ENCODE data around the gene PTPRF.

The PTPRF gene

DNA sequence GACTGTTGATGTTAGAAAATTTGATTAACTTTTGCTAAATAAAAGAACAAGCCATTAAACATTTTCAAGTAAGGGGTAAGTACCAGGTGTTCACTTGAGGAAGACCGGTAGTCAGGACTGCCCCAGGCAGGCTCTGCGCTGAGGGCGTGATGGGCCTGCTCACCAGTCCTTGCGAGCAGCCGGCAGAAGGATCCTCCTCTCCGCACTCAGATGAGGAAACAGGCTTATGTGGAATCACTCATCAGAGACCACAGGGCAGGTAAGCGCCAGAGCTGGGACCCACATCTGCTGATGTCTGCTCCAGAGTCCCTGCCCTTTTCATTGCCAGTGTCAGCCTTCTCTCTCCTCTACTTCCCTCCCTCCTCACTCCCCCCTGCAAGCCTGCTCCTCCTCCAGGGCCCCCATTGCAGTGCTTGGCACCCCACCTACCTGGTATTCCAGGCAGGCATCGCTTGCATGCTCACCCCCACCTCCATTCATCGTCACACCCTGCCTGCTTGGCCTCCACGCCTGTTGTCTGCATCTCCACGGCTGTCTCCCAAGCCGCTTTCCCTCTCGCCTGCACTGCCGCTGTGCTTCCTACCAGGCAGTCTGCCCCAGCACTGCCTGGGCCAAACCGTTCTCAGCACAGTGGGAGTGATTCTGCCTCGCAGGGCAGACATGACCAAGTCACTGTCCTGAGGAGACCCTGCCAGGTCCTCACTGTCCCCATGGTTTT, 94.5 kb downstream of the PTPRF start:
- H2AFZ ChIP-seq (ENCODE audit: low read depth, low read length), result no peak overlapping the region
- no peak for DNase-seq
- TF ChIP-seq, protein P1, sequence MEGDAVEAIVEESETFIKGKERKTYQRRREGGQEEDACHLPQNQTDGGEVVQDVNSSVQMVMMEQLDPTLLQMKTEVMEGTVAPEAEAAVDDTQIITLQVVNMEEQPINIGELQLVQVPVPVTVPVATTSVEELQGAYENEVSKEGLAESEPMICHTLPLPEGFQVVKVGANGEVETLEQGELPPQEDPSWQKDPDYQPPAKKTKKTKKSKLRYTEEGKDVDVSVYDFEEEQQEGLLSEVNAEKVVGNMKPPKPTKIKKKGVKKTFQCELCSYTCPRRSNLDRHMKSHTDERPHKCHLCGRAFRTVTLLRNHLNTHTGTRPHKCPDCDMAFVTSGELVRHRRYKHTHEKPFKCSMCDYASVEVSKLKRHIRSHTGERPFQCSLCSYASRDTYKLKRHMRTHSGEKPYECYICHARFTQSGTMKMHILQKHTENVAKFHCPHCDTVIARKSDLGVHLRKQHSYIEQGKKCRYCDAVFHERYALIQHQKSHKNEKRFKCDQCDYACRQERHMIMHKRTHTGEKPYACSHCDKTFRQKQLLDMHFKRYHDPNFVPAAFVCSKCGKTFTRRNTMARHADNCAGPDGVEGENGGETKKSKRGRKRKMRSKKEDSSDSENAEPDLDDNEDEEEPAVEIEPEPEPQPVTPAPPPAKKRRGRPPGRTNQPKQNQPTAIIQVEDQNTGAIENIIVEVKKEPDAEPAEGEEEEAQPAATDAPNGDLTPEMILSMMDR (IDR thresholded peaks at IDR 0.05; ENCODE audit: borderline replicate concordance, extremely low read depth, low read length, poor library complexity, severe bottlenecking), result no peak
- no peaks in the 10 kb centered on the region for H3K79me2 ChIP-seq (ENCODE audit: insufficient read depth, low read length)
- no peak overlapping the region for H3K27ac ChIP-seq (ENCODE audit: low read length)
- no peaks in the 10 kb centered on the region for H3K9me3 ChIP-seq (ENCODE audit: insufficient read depth, low read length, severe bottlenecking)
- H3K9ac ChIP-seq (ENCODE audit: low read depth, low read length), result no peak overlapping the region
- no peak overlapping the region for H3K4me2 ChIP-seq (ENCODE audit: insufficient read depth, low read length)
- H3K36me3 ChIP-seq (ENCODE audit: insufficient read depth, low read length), result no peaks in the 10 kb centered on the region
- ATAC-seq (ENCODE audit: insufficient read depth, low read depth), result no peak
- H3K27me3 ChIP-seq (ENCODE audit: insufficient read depth, low read length, poor library complexity), result no peaks in the 10 kb centered on the region
- no peaks in the 10 kb centered on the region for H3K4me1 ChIP-seq (ENCODE audit: insufficient read depth, low read length)
- no peaks in the 10 kb centered on the region for H4K20me1 ChIP-seq (ENCODE audit: insufficient read depth, low read length)
- no peak overlapping the region for H3K4me3 ChIP-seq (ENCODE audit: low read depth in 1 of 2, low read length in 2 of 2)

DNA sequence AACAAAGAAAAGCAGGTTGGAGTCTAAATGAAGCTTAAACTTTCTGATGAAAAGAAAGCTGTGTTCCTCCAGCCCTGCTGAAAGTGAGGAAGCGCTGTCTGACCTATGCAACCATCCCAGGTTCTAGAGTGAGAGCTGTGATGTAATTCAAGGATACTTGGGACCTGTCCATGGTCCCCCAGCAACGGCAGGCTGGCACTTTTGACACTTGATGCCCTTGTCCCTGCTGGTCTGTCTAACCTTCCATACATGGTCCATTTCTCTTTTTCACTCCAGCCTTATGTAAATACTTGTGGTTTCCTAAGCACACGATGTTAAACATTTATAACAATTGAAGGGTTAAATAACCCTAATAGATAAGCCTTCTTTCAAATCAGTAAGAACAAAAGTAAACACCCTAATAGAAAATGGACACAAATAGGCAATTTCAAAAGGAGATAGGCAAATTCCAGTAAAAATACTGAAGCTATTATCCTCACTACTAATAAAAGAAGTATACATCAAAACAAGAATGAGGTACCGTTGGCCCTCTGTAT, 101.5 kb downstream of the PTPRF start:
- ATAC-seq (ENCODE audit: insufficient read depth, low read depth), result no peak
- no peak for TF ChIP-seq EZH2 (IDR thresholded peaks at IDR 0.05; ENCODE audit: borderline replicate concordance, low read depth, low read length, severe bottlenecking)
- TF ChIP-seq, protein P1 (IDR thresholded peaks at IDR 0.05; ENCODE audit: borderline replicate concordance, extremely low read depth, low read length, poor library complexity, severe bottlenecking), result no peak

DNA sequence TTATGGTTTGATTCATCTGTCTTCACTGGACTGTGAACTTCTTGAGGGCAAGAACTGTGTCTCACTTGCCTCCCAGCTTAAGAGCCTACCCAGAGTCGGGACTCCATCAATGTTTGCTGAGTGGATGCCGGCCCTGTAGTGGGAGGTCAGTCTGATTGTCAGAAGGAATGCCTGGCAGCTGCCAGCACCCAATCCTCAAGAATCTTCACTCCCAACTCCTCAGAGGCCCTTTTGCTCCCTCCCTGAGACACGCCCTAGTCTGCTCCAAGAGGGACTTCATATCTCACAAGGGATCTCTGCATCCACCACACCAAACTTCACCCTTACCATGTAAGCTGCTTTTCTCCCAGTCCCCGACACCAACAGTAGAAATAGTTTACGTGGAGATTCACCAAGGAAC, 104.0 kb downstream of the PTPRF start:
- H3K79me2 ChIP-seq (ENCODE audit: insufficient read depth, low read length), result no peaks in the 10 kb centered on the region
- H3K9ac ChIP-seq (ENCODE audit: low read depth, low read length), result no peak overlapping the region
- H3K4me2 ChIP-seq (ENCODE audit: insufficient read depth, low read length), result no peak overlapping the region
- no peak overlapping the region for H3K4me3 ChIP-seq (ENCODE audit: low read depth in 1 of 2, low read length in 2 of 2)
- no peak overlapping the region for H3K27ac ChIP-seq (ENCODE audit: low read length)
- no peak for DNase-seq
- no peaks in the 10 kb centered on the region for H3K27me3 ChIP-seq (ENCODE audit: insufficient read depth, low read length, poor library complexity)
- H2AFZ ChIP-seq (ENCODE audit: low read depth, low read length), result no peak overlapping the region
- no peak for TF ChIP-seq EZH2 (IDR thresholded peaks at IDR 0.05; ENCODE audit: borderline replicate concordance, low read depth, low read length, severe bottlenecking)
- TF ChIP-seq, protein P1 (IDR thresholded peaks at IDR 0.05; ENCODE audit: borderline replicate concordance, extremely low read depth, low read length, poor library complexity, severe bottlenecking), result no peak
- H3K36me3 ChIP-seq (ENCODE audit: insufficient read depth, low read length), result no peaks in the 10 kb centered on the region
- no peaks in the 10 kb centered on the region for H4K20me1 ChIP-seq (ENCODE audit: insufficient read depth, low read length)
- H3K9me3 ChIP-seq (ENCODE audit: insufficient read depth, low read length, severe bottlenecking), result no peaks in the 10 kb centered on the region
- no peaks in the 10 kb centered on the region for H3K4me1 ChIP-seq (ENCODE audit: insufficient read depth, low read length)
- no peak for ATAC-seq (ENCODE audit: insufficient read depth, low read depth)

More for the DNA sequence above, 101.5 kb downstream of the PTPRF start:
- H3K36me3 ChIP-seq (ENCODE audit: insufficient read depth, low read length), result no peaks in the 10 kb centered on the region
- no peak overlapping the region for H3K4me3 ChIP-seq (ENCODE audit: low read depth in 1 of 2, low read length in 2 of 2)
- no peak overlapping the region for H3K4me2 ChIP-seq (ENCODE audit: insufficient read depth, low read length)
- H3K4me1 ChIP-seq (ENCODE audit: insufficient read depth, low read length), result no peaks in the 10 kb centered on the region
- H3K27ac ChIP-seq (ENCODE audit: low read length), result no peak overlapping the region
- no peak overlapping the region for H2AFZ ChIP-seq (ENCODE audit: low read depth, low read length)
- H3K79me2 ChIP-seq (ENCODE audit: insufficient read depth, low read length), result no peaks in the 10 kb centered on the region
- no peaks in the 10 kb centered on the region for H3K9me3 ChIP-seq (ENCODE audit: insufficient read depth, low read length, severe bottlenecking)
- H3K27me3 ChIP-seq (ENCODE audit: insufficient read depth, low read length, poor library complexity), result no peaks in the 10 kb centered on the region
- H3K9ac ChIP-seq (ENCODE audit: low read depth, low read length), result no peak overlapping the region
- no peak for DNase-seq
- no peaks in the 10 kb centered on the region for H4K20me1 ChIP-seq (ENCODE audit: insufficient read depth, low read length)
